ENCODE data around the gene METTL22.

Gene METTL22

DNA sequence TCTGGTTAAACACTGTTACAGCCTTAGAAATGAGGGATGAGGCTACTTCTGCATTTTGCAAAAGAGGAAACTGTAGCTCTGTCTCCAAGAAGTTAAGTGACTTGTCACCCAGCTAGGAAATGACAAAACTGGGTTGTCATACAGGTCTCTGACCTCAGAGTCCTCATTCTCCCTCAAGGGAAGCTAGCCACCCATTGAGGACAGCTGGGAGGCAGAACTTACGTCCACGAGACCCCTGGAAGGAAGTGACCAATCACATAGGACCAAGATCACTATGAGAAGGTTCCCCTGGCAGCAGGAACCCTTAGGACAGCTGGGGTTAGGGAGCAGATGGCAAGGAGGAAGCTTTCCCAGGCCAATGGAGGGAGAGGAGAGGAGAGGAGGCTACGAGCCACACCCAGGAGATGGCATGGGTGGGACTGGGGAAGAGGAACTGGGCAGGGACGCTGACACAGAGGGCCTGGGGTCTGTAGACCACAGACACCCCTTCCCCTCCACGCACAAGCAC is 11.2 kb downstream of the METTL22 start:
- no peak for DNase-seq (ENCODE audit: low spot score)

- peak; percentile 29 for DNase-seq (ENCODE audit: low spot score)
Observed at GRCh38 chr16:8634991-8635736, 13.7 kb downstream of the METTL22 start.

- DNase-seq (ENCODE audit: low spot score): no peak
Observed at GRCh38 chr16:8639694-8640093, 18.2 kb downstream of the METTL22 start.

DNA sequence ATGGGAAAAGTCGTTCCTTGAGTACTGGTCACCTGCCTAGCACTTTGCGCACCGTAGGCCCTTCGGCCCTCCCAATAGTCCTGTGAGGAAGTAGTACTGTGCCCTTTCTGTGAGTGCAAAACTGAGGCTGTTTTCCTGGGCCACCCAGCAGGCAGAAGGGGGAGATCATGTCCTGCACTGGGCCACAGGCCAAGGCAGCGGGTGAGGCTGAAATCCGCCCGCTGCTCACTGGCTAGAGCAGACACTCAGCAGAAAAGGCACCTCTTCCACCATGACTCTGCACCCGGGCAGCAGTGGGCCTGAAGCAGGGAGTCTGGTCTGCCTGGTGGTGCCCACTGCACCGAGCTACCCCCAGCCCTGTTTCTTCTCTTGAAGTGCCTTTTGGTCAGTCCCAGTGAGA is 20.2 kb downstream of the METTL22 start:
- DNase-seq (ENCODE audit: low spot score): no peak

DNA sequence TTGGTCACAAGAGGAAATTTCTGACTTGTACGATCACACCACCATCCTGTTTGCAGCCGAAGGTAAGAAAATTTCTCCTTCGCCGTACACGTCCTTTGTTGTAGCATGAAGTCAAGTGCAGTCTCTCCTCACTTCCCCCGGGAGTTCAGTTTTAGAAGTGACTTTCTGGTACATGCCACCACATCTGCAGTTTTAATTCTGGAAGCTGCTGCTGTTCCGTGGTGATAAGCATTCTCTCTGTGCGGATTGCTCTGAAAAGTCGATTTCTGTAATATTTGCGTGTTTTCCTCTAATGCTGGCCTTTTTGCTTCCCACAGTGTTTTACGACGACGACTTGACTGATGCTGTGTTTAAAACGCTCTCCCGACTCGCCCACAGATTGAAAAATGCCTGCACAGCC is 20.6 kb downstream of the METTL22 start:
- no peak for DNase-seq (ENCODE audit: low spot score)

- DNase-seq (ENCODE audit: low spot score): no peak
Observed at GRCh38 chr16:8644211-8645140, 23.0 kb downstream of the METTL22 start.

- no peak for DNase-seq (ENCODE audit: low spot score)
Observed at GRCh38 chr16:8645141-8645521, 23.6 kb downstream of the METTL22 start.

GRCh38 chr16:8645831-8646230 is 24.3 kb downstream of the METTL22 start:
- no peak for DNase-seq (ENCODE audit: low spot score)

DNA sequence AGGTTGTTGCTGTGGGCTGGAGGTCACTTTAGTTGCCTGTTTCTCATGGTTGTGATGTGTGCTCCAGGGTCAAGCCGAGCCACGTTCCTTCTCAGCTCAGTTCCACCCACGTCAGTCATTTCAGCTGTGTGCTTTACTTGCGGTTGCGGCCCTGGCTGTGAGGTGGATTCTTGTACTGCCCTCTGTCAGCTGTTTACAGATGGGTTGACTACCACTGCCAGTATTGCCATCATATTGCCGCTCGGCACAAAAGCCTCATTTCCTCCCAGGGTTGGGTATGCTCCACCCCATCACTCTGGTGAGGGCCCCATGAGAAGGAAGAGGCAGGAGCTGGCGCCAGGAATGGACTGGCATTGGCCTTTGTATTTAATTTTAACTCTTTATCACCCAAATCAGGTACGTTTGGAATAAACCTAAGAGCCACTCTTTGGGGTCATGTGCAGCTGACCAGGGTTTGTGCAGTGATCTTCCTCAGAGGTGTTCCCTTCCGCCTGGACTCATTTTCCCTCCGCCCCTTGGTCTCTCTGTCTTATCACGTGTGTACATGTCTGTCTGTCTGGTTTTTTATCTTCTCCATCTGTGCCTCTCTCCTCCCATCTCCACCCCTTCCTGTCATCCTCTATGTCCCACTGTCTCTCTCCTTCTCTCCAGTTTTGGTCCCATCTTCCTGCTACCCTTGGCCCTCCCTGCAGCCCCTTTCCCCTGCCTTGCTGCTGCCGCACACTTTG is 25.0 kb downstream of the METTL22 start:
- no peak for DNase-seq (ENCODE audit: low spot score)

GRCh38 chr16:8647721-8648318 is 26.3 kb downstream of the METTL22 start:
- DNase-seq (ENCODE audit: low spot score): no peak

DNA sequence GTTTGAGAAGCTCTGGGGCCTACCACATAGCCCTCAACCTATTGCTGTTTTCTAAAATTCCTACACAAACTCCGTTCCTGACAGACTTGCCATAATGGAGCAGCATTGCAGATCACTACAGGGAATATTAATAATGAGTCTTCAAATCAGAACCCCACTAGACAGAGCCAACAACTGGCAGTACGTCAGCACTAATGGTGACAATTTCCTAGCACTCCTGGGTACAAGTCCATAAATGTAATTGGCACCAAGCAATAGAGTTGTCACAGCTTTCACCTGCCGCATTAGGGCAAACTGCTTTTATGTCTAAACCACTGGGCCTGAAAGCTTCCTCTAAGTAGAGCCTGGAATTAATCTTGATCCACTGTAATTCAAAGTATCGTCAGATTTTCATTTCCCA is 27.4 kb downstream of the METTL22 start:
- DNase-seq (ENCODE audit: low spot score): no peak

GRCh38 chr16:8649829-8650554 is 28.5 kb downstream of the METTL22 start:
- no peak for DNase-seq (ENCODE audit: low spot score)

GRCh38 chr16:8651958-8652357 is 30.5 kb downstream of the METTL22 start:
- DNase-seq (ENCODE audit: low spot score): peak; percentile 53

- DNase-seq (ENCODE audit: low spot score): peak; percentile 40
Observed at GRCh38 chr16:8655184-8655717, 33.8 kb downstream of the METTL22 start.

DNA sequence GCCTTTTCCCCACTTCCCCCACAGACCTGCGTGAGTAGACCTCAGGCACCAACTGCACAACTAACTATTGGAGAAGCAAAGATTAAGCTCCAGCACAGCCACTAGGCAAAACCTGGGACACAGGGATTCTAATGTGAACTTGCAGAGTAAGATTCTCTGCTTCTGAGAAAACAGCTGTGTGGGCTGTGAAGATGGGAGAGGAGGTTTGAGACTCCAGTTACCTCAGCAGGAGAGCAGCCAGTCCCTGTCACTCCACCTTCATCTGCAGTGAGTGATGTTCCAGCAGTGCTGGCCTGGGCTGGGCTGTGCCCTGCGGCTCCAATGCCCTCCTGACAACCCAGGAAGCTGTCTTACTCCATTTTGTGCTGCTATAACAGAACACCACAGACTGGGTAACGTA is 34.9 kb downstream of the METTL22 start:
- no peak for DNase-seq (ENCODE audit: low spot score)

DNA sequence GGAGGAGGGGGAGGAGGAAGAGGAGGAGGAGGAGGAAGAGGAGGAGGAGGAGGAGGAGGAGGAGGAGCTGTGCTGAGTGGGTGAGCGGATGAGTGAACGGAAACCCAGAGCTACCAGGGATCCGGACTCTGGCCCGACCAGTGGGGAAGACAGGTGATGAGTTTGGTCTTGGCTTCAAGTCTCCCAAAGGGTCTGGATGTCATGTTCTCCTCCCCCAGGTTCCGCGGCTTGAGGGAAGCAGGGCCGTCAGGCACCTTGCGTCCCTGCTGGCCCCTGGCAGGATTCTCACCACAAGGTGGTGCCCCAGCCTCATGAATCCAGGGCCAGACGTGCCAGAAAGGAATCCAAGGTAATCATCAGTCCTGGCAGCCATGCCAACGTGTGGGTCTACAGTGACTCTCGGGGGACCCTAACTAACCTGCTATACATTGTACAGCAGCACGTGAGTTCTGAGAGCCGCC is 39.4 kb downstream of the METTL22 start:
- DNase-seq (ENCODE audit: low spot score): peak; percentile 33

DNA sequence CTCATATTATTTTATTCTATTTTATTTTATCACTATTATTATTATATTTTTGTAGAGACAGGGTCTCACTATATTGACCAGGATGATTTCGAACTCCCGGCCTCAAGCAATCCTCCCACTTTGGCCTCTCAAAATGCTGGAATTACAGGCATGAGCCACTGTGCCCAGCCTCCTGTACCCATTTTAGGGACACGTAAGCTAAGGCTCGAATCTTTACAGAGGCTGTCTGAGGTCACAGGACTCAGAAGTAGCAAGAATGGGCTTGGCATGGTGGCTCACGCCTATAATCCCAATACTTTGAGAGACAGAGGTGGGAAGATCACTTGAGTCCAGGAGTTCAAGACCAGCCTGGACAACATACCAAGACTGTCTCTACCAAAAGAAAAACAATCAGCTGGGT is 40.2 kb downstream of the METTL22 start:
- DNase-seq (ENCODE audit: low spot score): no peak

DNA sequence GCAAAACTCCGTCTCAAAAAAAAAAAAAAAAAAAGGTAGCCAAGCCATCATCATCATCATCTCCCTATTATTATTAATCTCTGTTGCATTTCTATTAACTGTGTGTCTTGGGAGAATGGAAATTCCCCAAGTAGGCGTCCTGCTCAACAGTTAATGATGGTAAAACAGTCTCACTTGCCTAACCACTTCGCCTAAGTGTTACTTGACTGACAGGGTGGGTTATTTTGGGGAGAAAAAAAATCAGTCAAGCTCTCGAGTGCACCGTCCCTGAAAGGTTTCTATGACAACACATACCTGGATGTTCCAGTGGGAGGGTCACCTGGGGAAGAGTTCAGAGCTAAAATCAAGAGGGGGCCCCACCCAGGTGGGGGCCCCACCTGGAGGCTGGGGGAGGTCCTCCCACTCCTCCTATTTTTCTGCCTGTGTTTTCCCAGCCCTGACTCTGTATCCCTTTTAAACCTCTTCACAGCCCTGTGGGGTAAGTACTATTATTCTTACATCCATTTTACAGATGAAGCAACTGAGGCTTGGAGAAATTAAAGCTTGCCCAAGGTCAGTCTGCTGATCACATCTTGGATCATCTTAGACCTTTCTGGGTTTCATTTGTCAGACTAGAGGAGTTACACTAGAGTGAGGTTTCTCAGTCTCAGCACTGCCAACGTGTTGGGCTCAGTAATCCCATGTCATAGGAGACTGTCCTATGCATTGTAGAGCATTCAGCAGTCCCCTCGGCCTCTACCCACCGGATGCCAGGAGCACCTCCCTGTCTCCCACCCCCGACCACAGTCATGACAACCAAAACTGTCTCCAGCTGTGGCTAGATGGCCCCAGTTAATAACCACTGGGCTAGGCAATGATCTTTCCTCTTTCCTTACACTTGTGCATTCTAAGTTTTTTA is 41.9 kb downstream of the METTL22 start:
- no peak for DNase-seq (ENCODE audit: low spot score)

DNA sequence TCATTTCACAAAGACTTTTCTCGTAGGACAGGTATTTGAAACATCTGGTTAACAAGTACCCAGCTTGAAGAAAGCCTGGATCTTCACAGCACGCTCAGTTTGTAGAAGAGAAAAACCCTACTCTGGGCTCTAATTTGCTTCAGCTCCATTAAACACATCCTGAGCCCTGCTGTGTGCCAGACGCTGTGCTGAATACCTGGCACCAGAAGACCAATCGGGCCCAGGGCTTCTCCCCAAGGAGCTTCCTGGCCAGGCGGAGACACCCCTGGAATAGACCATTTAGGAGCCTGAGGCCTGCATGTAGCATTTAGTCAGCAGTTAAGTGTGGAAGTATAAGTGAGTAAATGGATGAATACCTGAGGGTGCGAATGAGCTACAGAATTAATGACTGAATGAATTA is 44.0 kb downstream of the METTL22 start:
- no peak for DNase-seq (ENCODE audit: low spot score)

DNA sequence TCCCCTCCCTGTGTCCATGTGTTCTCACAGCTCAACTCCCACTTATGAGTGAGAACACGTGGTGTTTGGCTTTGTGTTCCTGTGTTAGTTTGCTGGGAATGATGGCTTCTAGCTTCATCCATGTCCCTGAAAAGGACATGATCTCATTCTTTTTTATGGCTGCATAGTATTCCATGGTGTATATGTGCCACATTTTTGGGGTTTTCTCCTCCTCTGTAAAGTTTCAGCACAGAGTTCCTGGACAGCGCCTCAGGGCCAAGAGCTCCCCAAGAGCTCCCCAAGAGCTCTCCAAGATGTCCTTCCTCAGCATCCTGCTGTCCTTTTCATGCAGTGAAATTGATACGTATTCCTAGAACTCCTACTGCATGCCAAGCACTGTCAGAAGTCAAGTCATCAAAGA is 46.0 kb downstream of the METTL22 start:
- no peak for DNase-seq (ENCODE audit: low spot score)
